ENCODE data around the gene MTSS2.

DNA sequence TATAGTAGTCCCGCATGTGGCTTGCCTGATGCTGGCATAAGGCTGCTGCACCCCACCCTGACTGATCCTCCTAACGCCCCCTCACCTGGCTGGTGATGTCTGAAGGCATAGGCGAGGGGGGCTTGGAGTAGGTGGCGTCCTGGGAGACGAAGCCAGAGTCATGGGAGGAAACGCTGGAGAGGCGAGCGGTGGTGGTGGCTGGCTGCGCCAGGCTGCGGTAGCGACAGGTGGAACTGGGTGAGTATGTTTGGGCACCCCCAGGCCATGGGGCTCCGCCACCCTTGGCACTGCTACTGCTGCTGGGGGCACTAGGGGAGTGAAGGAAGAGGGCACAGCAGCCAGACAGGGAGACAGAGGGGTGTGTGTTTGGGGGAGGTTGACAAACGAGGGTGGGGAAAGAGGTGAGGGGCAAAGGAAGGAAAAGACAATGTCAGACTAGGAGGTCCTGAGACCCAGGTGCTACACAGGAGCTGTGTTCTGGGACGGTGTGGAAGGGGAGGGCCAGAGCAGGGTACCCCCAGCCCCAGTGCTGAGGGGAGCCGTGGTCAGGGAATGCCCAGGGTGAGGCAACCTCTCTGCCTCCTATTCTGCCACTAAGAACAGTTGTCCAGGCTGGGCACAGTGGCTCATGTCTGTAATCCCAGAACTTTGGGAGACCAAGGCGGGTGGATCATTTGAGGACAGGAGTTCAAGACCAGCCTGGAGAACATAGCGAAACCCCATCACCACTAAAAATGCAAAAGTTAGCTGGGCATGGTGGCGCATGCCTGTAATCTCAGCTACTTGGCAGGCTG is 11.4 kb downstream of the MTSS2 start:
- TF ChIP-seq CTCF (IDR thresholded peaks at IDR 0.05; ENCODE audit: low read depth, low read length) (no peak), EZH2phosphoT487 (IDR thresholded peaks at IDR 0.05; ENCODE audit: low read depth) (no peak)

All from OCI-LY3 (cell line).